ENCODE measurements around the gene ALAD.

ALAD gene

DNA sequence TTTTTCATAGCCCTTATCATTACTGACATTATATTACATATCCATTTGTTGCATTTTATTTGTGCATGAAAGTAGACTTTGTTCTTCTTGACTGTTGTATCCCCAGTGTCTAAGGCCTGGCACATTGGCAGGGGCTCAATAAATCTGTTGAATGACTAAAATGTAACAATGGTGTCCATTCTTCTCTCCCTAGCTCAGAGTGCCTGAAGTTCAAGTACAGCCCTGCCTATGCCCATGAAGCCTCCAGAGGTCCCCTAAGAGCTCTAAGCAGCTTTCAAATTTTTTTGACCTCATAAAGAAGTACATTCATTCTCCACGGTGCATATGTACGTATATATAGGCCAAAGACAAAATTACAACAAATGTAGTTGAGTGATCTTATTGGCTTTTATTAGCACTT is 55.9 kb downstream of the ALAD start:
- TF ChIP-seq, protein P1, sequence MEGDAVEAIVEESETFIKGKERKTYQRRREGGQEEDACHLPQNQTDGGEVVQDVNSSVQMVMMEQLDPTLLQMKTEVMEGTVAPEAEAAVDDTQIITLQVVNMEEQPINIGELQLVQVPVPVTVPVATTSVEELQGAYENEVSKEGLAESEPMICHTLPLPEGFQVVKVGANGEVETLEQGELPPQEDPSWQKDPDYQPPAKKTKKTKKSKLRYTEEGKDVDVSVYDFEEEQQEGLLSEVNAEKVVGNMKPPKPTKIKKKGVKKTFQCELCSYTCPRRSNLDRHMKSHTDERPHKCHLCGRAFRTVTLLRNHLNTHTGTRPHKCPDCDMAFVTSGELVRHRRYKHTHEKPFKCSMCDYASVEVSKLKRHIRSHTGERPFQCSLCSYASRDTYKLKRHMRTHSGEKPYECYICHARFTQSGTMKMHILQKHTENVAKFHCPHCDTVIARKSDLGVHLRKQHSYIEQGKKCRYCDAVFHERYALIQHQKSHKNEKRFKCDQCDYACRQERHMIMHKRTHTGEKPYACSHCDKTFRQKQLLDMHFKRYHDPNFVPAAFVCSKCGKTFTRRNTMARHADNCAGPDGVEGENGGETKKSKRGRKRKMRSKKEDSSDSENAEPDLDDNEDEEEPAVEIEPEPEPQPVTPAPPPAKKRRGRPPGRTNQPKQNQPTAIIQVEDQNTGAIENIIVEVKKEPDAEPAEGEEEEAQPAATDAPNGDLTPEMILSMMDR (IDR thresholded peaks at IDR 0.05; ENCODE audit: low read depth, low read length, missing control alignments) = no peak
- no peak for DNase-seq (ENCODE audit: low read depth)
- no peak overlapping the region for H3K4me3 ChIP-seq (ENCODE audit: low read depth, low read length)
- in situ Hi-C loops (cut with HindIII; ENCODE audit: low sequenced_read_pairs) = no loop called here

DNA sequence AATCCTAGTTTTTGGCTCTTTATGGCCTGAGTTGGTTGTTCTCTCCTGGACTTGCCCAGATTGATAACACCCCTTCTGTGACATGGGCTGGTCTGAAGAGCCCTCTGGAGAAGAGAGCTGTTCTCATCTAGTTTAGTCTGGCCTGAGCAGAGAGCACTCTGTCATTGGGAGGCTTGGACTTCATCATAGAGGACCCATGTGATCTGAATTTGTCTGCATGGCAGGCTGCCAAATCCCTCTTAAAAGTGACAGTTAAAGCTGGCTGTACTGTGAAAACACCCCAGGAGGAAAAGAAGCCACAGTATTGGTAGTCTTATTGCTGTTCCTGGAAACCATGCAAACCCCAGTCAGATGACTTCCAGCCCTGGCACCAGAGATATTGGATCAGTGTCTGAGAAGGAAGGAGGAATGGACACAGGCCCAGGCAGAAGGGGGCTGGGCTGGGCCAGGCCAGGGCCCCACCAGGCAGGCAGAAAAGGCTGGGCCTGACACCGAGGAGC is 57.3 kb downstream of the ALAD start:
- DNase-seq (ENCODE audit: low read depth) = peak; percentile 29
- no peak overlapping the region for H3K4me3 ChIP-seq (ENCODE audit: low read depth, low read length)
- TF ChIP-seq, protein P1 (IDR thresholded peaks at IDR 0.05; ENCODE audit: low read depth, low read length, missing control alignments) = no peak
- in situ Hi-C loops (cut with HindIII; ENCODE audit: low sequenced_read_pairs) = no loop called here

DNA sequence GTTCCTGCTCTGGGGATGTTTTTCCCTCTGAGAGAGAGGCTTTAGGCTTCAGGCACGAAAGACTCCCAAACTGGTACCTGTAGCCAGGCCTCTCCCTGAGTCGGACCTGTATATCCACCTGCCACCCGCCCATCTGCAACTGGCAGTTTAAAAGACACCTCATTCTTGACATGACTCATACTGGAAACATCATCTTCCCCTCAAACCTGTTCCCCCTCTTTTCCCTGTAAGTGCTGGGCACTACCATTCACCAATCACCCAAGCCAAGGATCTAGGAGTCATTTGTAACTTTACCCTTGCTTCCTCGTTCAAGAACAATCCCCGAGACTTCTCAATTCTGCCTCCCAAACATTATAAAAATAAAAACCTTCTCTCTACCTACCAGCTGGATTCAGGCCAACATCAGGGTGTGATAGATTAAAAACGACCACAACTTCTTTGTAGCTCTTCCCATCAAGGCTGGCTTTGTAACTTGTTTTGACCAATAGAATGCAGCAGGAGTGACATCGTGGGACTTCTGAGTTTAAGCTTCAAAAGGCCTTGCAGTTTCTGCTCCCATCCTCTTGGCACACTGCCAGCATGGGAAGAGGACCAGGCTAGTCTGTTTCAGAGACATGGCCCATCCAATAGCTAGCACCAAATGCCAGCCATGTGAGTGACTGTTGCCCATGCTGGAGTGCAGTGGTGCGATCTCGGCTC is 59.2 kb downstream of the ALAD start:
- in situ Hi-C loops (cut with HindIII; ENCODE audit: low sequenced_read_pairs) = no loop called here
- TF ChIP-seq, protein P1 (IDR thresholded peaks at IDR 0.05; ENCODE audit: low read depth, low read length, missing control alignments) = no peak
- no peak for DNase-seq (ENCODE audit: low read depth)
- H3K4me3 ChIP-seq (ENCODE audit: low read depth, low read length) = no peak overlapping the region

DNA sequence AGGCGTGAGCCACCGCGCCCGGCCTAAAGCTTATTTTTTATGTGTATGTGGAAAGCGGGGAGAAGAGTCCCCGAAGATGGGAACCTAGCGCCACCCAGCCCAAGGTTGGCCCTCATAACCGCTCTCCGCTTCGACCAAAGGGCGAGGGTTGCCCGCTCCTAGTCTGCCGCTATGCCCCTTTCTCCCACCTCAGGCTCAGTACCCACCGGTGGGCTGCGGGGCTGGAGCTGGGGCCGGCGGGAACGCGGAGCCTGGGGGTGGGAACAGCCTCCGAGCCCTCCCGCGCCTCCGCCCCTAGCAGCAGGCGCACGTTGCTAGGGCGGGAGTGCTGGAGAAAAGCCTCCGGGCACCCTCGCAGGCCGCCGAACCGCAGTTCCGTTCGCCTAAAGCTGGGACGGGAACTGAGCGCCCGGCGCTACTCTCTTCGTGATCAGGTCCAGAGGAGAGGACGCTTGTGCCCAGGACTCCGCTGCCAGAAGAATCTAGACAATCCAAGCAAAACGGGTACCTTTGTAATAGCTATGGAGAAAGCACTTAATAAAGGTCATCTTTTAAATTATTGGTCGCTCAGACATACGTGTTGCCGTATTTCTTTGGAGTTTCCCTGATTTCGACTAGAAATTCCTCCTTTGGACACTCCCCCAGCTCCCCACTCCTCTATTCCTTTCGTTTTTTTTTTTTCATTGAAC is 60.9 kb downstream of the ALAD start, which contains the start of gene WDR31:
Gene WDR31 (minus strand): TSS at position 265 of the 689 bp plus-strand sequence. CDS start 8,253 bp downstream, outside the sequence.
- TF ChIP-seq, protein P1 (IDR thresholded peaks at IDR 0.05; ENCODE audit: low read depth, low read length, missing control alignments) = no peak
- peak within 1 kb of the TSS; percentile 74 for H3K4me3 ChIP-seq (ENCODE audit: low read depth, low read length)
- in situ Hi-C loops (cut with HindIII; ENCODE audit: low sequenced_read_pairs) = no loop called here
- peak; percentile 69 for DNase-seq (ENCODE audit: low read depth)

DNA sequence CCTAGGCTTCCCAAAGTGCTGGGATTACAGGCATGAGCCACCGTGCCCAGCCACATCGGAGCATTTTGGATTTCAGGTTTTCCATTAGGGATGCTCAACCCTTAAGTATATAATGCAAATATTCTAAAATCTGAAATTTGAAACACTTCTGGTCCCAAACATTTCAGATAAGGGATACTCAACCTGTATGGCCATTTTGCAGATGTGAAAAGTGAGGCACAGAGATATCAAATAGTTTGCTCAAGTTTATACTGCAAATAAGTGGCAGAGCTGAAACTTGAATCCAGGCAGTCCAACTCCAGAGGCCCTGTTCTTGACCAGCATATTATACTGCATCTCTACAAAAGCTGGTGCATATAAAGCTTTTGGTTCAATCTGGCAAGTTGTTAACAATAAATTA is 63.4 kb downstream of the ALAD start:
- H3K4me3 ChIP-seq (ENCODE audit: low read depth, low read length) = no peak overlapping the region
- DNase-seq (ENCODE audit: low read depth) = no peak
- TF ChIP-seq, protein P1 (IDR thresholded peaks at IDR 0.05; ENCODE audit: low read depth, low read length, missing control alignments) = no peak
- in situ Hi-C loops (cut with HindIII; ENCODE audit: low sequenced_read_pairs) = no loop called here

Measured in astrocyte of the cerebellum (primary cell).